HEK293 (cell line): ENCODE data around the gene ALDH18A1.

Source experiments
- KLF16 ChIP-seq: fragments of 450-650 bp; formaldehyde crosslinking; IDR thresholded peaks from 2 replicates; pipeline ENCODE4 v1.5.1; 2017; ENCODE audit warnings: missing biosample characterization, missing genetic modification characterization
- SP2 ChIP-seq: fragments of 450-650 bp; formaldehyde crosslinking; IDR thresholded peaks from 2 replicates; pipeline ENCODE4 v1.5.1; 2016; ENCODE audit warnings: missing biosample characterization, missing genetic modification characterization
- ZNF580 ChIP-seq: fragments of 450-650 bp; formaldehyde crosslinking; IDR thresholded peaks from 2 replicates; pipeline ENCODE4 v1.5.1; 2016; ENCODE audit warnings: missing biosample characterization, missing genetic modification characterization

DNA sequence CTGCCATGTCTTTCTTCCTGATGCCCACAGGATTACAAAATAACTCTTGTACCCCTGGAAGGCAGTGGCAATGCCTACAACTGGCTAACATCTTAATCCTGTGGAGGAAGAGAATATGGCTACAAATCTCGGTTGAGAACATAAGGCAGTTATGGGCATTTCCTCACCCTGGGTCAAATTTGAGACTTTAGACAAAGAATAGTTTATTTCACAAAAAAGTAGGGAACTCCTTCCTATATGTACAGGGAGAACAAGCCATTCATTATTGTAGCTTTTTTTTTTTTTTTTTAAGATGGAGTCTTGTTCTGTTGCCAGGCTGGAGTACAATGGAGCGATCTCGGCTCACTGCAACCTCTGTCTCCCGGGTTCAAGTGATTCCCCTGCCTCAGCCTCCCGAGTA lies 2.6 kb downstream of the ALDH18A1 start:
- TF ChIP-seq ZNF580 (no peak), KLF16 (tag by site-specific recombination) (no peak), SP2 (no peak)
